Thymus (tissue), 11 donors: ENCODE results near the gene PDPK1. TPM values are rescaled to one million over a fixed set of nuclear protein-coding genes. Genes with fewer than 3 reads are reported as not detected.
"Not testable (repeated sequence)": the region's sequence is repeated elsewhere in the genome, so short reads cannot be mapped to it uniquely, and the experiment has no call there.

Experiments used
- DNase-seq, 9 donors: peaks; one replicate each; pipeline ENCODE4 v3.0.0-alpha.2; 2013; ENCODE audit warnings: low spot score in 9 of 9, low read depth in 6 of 9, missing footprints in 1 of 9
- H3K27ac ChIP-seq, 2 donors: one replicate each; pipeline ENCODE4 v1.5.1; 2013; ENCODE audit warnings: control low read depth in 1 of 2, low read depth in 1 of 2, low read length in 1 of 2, mild to moderate bottlenecking in 1 of 2, moderate library complexity in 1 of 2
- H3K27me3 ChIP-seq, 2 donors: one replicate each; pipeline ENCODE4 v1.5.1; 2013; ENCODE audit warnings: low read length in 1 of 2; ENCODE audit not compliant: control insufficient read depth in 2 of 2, insufficient read depth in 1 of 2
- H3K36me3 ChIP-seq, 2 donors: one replicate each; pipeline ENCODE4 v1.5.1; 2013; ENCODE audit warnings: low read length in 1 of 2, mild to moderate bottlenecking in 1 of 2, moderate library complexity in 1 of 2; ENCODE audit not compliant: control insufficient read depth in 2 of 2, insufficient read depth in 2 of 2
- H3K4me1 ChIP-seq, 2 donors: one replicate each; pipeline ENCODE4 v1.5.1; 2013; ENCODE audit warnings: low read length in 2 of 2; ENCODE audit not compliant: control insufficient read depth in 2 of 2, insufficient read depth in 2 of 2
- H3K4me3 ChIP-seq, 2 donors: one replicate each; pipeline ENCODE4 v1.5.1; 2013; ENCODE audit warnings: low read length in 2 of 2, control low read depth in 1 of 2, mild to moderate bottlenecking in 1 of 2
- H3K9me3 ChIP-seq, 2 donors: one replicate each; pipeline ENCODE4 v1.5.1; 2013; ENCODE audit warnings: low read length in 1 of 2, mild to moderate bottlenecking in 1 of 2; ENCODE audit not compliant: control insufficient read depth in 2 of 2, insufficient read depth in 1 of 2
- WGBS: extraction: QIAGEN DNeasy Blood & Tissue Kit; methylation state at CpG from one replicate; pipeline ENCODE4 v1.1.7; 2013; 5-methylcytosine and 5-hydroxymethylcytosine counted together
- polyA plus RNA-seq: library from polyadenylated mRNA; stranded (reverse); fragments of 200-250 nt; gene quantifications from one replicate; pipeline ENCODE4 v1.2.3, GENCODE V29; 2013
- total RNA-seq: library from RNA; stranded (reverse); fragments of 120-200 nt; gene quantifications from one replicate; pipeline ENCODE4 v1.2.4, GENCODE V29; 2013
- donor health status: healthy.

The PDPK1 gene
- total and polyA plus RNA-seq, 2 donors, result 14.1 to 17.2 TPM

- not testable (repeated sequence) for H3K4me1 ChIP-seq, H3K4me3 ChIP-seq, H3K27ac ChIP-seq, DNase-seq, H3K9me3 ChIP-seq, H3K27me3 ChIP-seq, H3K36me3 ChIP-seq
- WGBS, result 92% methylated on average over 11 of the region's 17 CpGs
Measured at GRCh38 chr16:2551420-2551889, 13.6 kb downstream of the PDPK1 start.

DNA sequence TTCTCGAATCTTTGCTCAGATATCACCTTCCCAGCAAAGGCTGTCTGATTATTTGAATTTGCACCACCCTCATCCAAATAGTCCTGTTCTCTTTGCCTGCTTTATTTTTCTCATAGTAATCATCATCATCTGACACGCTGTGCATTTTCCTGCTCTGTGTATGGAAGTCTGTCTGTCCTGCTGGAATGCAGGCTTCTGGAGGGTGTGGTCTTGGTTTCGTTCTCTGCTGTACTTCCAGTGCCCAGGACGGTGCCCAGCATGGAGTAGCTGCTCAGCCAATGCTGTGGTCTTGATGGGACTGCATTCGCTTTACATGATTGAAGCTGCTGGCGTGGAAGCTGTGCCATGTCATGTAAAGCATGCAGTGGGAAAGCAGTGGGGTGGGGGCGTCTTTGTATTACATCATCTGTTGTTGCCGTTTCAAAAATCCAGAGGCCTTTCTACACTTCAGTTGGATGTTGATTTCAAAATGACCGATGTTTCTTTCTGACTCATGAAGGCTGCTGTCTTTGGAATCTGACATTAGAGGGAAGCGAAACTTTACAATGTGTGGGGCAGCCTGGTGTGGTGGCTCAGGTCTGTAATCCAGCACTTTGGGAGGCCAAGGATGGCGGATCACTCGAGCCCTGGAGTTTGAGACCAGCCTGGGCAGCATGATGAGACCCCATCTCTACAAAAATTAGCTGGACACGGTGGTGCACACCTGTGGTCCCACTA lies 17.0 kb downstream of the PDPK1 start:
- not testable (repeated sequence) for H3K36me3 ChIP-seq, H3K9me3 ChIP-seq, H3K27me3 ChIP-seq, H3K27ac ChIP-seq, DNase-seq, H3K4me1 ChIP-seq, H3K4me3 ChIP-seq
- no CpG with 5 or more reads among the region's 13 CpGs for WGBS

DNA sequence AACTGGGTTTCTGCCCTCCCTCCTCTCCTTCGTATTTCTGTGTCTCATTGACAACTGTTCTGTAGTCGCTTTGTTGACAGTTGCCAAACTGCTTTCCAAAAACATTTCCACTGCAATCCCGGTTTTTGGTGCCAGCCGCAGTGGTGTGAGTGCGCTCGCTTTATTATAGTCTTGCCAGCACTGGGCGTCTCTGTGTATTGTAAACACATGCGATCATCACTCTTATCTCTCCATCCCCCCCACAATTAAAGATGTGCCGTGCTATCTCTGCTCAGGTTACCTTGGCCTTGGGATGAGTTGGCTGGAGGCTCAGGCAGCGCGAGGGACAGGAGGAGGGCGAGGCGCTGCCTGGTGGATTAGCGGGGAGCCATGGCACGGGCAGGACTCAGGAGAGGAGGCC lies 19.3 kb downstream of the PDPK1 start:
- H3K9me3 ChIP-seq, H3K4me3 ChIP-seq, H3K36me3 ChIP-seq, DNase-seq, H3K4me1 ChIP-seq, H3K27me3 ChIP-seq, H3K27ac ChIP-seq: not testable (repeated sequence)
- 99% methylated on average over 6 of the region's 15 CpGs for WGBS

GRCh38 chr16:2560131-2560797 lies 22.4 kb downstream of the PDPK1 start:
- not testable (repeated sequence) for DNase-seq, H3K36me3 ChIP-seq, H3K27me3 ChIP-seq, H3K9me3 ChIP-seq, H3K4me3 ChIP-seq, H3K4me1 ChIP-seq, H3K27ac ChIP-seq
- WGBS, result 36% methylated on average over 9 of the region's 17 CpGs

DNA sequence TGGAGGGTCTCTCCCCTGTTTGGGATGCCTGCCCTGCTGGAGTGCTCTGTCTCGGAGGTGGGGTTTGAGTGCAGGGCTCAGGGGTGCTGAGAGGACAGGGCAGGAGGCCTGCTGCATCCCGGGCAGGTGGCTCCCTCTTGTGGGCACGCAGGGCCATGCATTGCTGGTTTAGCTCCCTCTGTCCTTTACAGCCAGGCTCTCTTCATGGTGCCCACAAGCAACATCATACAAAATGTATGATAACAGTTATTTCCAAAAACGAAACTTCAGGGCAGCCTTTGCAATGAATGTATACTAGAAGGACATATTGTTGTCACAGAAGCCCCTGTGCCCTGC lies 22.9 kb downstream of the PDPK1 start:
- not testable (repeated sequence) for H3K4me3 ChIP-seq, H3K4me1 ChIP-seq, DNase-seq, H3K9me3 ChIP-seq, H3K27ac ChIP-seq, H3K36me3 ChIP-seq, H3K27me3 ChIP-seq
- WGBS, result 18% methylated on average over 2 of the region's 4 CpGs

DNA sequence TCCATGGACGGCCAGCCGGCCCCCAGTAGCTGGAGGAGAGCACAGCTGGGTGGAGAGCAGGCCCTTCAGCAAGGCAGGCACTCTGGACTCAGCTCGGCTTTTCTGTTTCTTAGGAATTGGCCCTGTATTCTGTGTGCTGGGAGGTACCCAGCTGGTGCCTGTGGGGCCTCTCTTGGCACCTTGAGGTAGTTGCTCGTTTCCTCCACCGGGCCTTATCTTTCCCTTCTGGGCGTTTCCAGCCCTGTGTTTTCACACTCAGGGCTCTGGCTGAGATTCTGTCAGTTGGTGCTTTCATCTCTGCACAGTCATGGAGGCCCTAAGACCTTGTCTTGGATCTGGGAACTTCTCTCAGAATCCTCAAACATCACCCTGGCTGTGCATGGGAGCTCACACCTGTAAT lies 29.7 kb downstream of the PDPK1 start:
- not testable (repeated sequence) for H3K27me3 ChIP-seq, H3K4me3 ChIP-seq, DNase-seq, H3K4me1 ChIP-seq, H3K9me3 ChIP-seq, H3K36me3 ChIP-seq, H3K27ac ChIP-seq
- no CpG with 5 or more reads among the region's 6 CpGs for WGBS

- not testable (repeated sequence) for H3K4me3 ChIP-seq, H3K9me3 ChIP-seq, H3K27me3 ChIP-seq, H3K27ac ChIP-seq, H3K4me1 ChIP-seq, DNase-seq, H3K36me3 ChIP-seq
- WGBS, result no CpG with 5 or more reads among the region's 11 CpGs
Measured at GRCh38 chr16:2568573-2568972, 30.8 kb downstream of the PDPK1 start.

DNA sequence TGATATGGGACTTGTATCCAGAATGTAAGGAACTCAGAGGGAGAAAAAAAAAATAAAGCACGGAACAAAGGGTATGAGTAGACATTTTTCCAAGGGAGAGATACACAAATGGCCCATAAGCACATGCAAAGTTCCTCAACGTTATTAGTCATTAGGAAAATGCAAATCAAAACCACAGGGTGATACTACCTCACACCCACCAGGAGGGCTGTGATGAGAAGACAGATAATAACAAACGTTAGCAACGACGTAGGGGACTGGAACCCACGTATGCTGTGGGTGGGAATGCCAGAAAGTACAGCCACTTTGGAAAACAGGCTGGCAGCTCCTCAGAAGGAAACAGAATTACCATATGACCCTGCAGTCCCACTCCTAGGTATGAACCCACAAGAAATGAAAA lies 34.9 kb downstream of the PDPK1 start:
- not testable (repeated sequence) for H3K4me1 ChIP-seq, H3K36me3 ChIP-seq, H3K4me3 ChIP-seq, H3K27me3 ChIP-seq, H3K27ac ChIP-seq, H3K9me3 ChIP-seq, DNase-seq
- WGBS, result no CpG with 5 or more reads among the region's 6 CpGs

- DNase-seq, H3K27ac ChIP-seq, H3K36me3 ChIP-seq, H3K4me3 ChIP-seq, H3K4me1 ChIP-seq, H3K27me3 ChIP-seq, H3K9me3 ChIP-seq: not testable (repeated sequence)
- 93% methylated on average over 13 of the region's 21 CpGs for WGBS
Measured at GRCh38 chr16:2575839-2576238, 38.0 kb downstream of the PDPK1 start.
